Left lobe of liver (tissue), 2 donors: ENCODE data around the gene SSRP1. TPM values are rescaled to one million over a fixed set of nuclear protein-coding genes. Genes with fewer than 3 reads are reported as not detected.
"Not testable (repeated sequence)": the region's sequence is repeated elsewhere in the genome, so short reads cannot be mapped to it uniquely, and the experiment has no call there.

Experiments used
- ATAC-seq: fragments of 200-7000 bp; cut with Tn5 transposase; one replicate; pipeline ENCODE4 v1.9.1; 2020; ENCODE audit warnings: mild to moderate bottlenecking, moderate library complexity
- DNase-seq: peaks from one replicate; pipeline ENCODE4 v3.0.0-alpha.2; 2020; ENCODE audit warnings: low spot score
- total RNA-seq: library from RNA; stranded (reverse); gene quantifications from one replicate; pipeline ENCODE4 v1.2.1, GENCODE V29; 2021
- donor health status: DM: no; HTN: no; CAD: no; lungs with moderate emphysema.
- donor health status: DM: no; HTN: yes; CAD: no.

Gene SSRP1, protein sequence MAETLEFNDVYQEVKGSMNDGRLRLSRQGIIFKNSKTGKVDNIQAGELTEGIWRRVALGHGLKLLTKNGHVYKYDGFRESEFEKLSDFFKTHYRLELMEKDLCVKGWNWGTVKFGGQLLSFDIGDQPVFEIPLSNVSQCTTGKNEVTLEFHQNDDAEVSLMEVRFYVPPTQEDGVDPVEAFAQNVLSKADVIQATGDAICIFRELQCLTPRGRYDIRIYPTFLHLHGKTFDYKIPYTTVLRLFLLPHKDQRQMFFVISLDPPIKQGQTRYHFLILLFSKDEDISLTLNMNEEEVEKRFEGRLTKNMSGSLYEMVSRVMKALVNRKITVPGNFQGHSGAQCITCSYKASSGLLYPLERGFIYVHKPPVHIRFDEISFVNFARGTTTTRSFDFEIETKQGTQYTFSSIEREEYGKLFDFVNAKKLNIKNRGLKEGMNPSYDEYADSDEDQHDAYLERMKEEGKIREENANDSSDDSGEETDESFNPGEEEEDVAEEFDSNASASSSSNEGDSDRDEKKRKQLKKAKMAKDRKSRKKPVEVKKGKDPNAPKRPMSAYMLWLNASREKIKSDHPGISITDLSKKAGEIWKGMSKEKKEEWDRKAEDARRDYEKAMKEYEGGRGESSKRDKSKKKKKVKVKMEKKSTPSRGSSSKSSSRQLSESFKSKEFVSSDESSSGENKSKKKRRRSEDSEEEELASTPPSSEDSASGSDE
- total RNA-seq: 24.3 TPM

DNA sequence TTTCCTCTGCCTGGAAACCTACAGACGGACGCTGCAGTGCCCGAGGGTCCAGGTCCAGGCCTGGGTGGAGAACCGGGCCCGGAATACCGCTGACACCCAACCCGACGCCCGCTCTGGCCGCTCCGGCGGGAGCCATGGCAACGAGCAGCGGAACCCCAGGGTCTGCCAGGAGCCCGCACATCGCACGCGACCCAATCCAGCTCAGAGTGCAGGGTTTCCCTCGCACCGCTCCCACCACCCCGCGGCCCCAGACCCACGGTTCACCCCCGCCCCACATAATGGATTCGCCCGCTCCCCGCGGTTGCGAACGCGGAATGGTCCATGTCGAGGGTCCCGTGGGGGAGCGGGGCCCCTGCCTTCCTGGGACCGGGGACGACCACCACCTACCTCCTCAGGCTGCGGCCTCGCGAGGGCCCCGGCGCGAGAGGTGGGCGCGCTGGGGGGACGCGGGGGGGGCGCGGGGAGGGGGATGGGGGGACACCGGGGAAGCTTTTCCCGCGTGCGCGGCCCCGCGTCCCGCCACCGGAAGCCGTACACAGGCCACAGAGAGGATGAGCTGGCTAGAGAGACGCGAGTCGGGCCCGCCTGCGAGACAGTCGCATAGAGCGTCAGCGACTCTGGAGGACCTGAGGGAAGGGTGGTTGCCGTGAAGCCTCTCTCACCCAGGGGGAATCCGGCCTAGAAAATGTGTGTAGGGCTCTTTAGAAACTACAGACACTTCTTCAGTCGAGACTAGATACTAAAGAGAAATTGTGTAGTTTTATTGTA is at the start of gene SSRP1:
Gene SSRP1 (minus strand): TSS at position 550 of the 768 bp plus-strand sequence. CDS start 771 bp downstream, outside the sequence.
- ATAC-seq: peak; percentile 97
- DNase-seq: peak; percentile 86

DNA sequence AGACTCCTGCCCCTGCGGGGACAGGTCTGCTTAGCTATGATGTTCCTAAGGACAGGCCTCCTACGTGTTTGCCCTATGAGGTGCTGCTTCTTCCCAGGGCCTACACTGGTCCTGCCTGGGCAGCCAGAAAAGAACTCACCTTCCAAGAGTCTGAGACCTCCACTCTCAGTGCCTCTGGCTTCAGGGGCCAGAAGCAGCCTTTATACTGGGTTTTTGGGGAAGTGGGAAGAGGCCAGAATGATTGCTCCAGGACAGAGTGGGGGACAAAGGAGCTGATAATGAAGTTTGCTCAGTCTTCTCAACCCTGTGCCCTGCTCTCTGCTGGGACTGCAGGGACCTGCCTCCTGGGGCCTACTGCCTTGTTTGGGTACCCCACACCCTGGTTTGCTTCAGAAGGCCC is 45.3 kb upstream of the SSRP1 start, which contains the start of gene PRG3:
Gene PRG3 (minus strand): TSS at position 176 of the 400 bp plus-strand sequence. CDS start 442 bp downstream, outside the sequence.
- ATAC-seq (no peak), DNase-seq (no peak)

DNA sequence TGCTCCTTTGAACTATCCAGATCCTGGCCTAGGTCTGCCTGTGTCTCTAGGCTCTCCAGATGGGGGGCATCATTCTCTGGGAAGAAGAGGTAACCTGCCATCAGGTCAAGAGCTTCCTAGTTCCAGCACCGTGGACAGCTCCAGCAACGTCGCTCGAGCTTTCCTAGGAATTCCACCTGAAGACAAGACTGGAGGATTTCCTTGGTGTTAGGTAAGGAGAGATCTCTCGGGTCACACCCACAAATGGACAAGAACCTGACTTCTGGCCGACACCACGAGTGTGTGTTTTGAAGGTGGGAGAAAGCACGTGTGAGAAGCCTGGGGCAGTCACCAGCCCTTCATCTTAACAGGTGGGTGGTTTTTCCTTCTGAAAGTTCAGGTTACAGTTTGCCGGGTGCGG is 44.0 kb upstream of the SSRP1 start:
- ATAC-seq (peak; percentile 31), DNase-seq (no peak)

DNA sequence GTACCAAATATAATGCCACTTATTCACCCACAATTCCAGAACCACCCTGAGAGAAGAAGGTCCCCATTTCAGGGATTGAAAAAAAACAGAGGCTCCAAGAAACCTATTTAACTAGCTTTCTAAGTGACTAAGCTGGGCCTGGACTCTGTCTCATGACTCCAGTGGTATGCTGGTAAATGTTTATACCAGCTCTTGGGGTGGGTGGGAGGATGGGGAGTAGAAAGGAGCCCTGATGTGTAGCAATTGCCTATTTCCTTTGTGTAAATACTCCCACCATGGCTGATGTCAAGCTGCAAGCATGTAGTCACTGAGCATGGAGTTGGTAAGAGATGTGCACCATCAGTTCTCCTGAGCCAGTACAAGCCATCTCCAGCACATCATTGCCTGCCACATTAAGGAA is 42.5 kb upstream of the SSRP1 start:
- DNase-seq (no peak), ATAC-seq (no peak)

DNA sequence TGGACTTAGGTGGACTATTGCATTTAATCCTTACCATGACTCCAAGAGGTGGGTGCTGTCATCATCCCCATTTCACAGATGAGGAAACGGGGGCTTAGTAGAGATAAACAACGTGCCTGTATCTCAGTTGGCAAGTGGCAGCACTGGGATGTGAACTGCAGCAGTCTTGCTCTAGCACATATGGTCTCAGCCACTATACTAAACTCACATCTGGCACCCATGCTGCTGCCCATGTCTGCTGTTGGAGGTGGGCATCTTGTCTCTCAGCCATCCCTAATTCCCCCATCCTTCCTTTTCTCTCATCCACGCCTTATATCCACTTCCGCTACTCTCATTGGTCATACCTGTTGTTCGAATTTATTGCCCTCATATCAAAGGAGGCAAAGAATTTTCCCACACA is 41.4 kb upstream of the SSRP1 start:
- DNase-seq: no peak

DNA sequence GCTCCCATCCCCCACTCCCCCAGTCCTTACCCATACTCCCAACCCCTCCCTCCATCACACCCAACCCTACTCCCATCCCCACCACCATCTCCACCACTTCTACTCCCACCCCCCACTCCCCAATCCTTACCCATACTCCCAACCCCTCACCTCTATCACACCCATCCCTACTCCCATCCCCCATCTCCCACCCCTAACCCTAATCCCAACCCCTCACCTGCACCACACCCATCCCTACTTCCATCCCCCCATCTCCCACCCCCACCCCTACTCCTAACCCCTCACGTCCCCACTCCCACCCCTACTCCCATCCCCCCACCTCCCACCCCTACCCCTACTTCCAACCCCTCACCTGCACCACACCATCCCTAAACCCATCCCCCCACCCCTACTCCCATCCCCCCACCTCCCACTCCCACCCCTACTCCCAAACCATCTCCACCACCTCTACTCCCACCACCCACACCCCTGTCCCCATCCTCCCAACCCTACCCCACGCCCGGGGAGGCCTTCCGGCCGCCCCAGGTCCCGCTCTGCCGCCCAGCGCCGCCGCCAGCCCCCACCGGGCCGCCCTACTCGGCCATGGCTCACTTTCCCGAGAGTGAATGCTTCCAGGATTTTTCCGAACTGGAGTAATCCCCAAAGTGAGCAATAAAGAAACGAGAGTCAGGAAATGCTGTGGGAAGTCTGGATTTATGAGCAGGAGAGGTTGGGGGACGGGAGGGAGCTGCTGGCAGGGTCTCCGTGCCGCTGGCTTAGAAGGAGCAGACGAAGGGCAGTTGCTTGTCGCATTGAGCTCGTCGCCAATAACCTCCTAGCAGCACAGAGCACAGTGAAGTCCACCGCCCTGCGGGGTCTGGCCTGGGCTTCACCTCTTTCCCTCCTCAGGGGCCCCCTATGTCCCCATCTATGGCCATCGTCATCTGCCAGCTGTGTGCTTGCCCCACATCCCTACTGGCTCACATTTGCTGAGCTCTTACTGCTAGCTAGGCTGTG is 40.7 kb upstream of the SSRP1 start:
- no peak for ATAC-seq
- DNase-seq: no peak

More for the DNA sequence above, 41.4 kb upstream of the SSRP1 start:
- ATAC-seq: no peak

DNA sequence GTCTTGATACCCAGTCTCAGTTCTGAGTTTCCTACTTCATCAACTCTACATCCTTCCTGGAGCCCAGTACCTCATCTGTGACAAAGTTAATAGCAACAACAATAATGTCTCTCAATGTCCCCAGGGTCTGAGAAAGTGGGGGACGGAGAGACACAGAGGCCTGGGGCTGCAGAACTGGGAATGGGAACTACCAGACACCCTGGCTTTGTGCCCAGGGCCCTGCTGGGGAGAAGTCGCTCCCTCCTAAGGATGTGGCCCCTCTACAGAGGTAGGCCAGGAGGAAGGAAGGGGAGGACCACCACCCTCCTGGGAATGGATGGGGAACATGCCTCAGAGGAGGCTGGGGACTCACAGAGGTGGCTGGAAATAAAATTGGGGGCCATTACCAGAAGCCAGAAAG is 39.8 kb upstream of the SSRP1 start:
- no peak for ATAC-seq
- no peak for DNase-seq

DNA sequence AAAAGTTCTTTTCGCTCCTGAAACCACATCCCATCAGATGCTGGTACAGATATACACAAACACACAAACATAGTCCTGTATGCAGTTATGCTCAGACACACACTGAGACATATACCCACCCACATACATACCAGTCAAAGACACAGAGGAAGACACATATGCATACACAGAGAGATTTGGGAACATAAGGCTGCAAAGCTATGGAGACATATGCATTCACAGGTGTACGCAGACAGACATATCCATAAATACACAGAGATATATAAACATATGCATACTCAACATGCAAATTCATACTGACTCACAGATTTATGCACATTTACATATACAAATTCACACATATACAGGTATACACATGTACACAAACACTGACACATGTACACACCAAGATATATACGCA is 39.3 kb upstream of the SSRP1 start:
- no peak for ATAC-seq
- no peak for DNase-seq

DNA sequence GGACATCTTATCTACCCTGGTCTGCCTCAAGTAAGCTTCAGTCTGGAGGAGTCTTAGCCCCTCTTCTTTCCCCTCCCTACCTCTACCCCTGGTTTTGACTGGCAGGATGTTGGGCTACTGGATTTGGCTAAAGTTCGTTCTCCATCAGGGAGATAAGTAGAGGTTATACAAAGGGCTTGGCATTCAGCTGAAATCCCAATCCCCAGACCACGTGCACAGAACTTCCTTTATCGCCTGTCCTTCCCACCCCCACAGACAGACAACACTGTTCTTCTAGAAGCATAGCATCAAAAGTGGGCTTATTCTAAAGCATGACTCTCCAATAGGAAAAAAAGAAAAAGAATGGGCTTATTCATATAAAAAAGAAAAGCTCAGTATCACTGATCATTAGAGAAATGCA is 37.5 kb upstream of the SSRP1 start:
- ATAC-seq (no peak), DNase-seq (no peak)

DNA sequence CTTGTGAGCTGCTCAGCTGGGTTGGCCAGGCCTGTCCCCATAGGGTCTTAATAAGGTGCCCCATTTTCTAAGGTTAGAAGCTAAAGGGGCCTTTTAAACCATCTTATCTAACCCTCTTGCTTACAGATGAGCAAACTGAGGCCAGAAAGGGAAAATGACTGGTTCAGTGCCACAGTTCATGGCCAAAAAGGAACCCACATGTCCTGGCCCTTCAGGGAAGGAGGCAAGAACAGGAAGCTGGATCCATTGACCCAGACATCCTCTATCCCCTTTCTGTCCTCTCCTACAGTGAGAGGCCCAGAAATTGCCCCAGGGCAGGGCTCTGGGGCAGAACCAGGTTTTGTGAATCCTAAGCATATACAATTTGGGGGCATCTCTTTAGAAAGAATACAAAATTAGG is 35.2 kb upstream of the SSRP1 start:
- ATAC-seq (no peak), DNase-seq (no peak)

DNA sequence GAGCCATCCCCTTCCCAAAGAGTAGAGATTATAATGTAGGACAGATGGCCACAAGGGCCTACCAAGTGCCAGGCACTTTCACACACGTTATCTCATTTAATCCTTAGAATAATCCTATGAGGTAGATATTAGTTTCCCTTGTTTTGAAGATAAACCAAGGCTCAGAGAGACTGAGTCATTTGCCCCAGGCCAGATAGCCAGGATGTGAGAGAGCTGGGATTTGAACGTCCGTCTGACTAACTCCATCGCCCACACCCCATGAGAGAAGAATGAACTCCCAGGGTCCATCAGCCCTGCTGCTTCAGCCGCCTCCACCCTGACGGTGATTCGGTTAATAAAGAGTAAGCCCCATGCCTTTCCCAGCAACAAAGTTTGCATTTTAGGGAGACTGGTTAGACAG is 34.6 kb upstream of the SSRP1 start:
- DNase-seq (no peak), ATAC-seq (no peak)

DNA sequence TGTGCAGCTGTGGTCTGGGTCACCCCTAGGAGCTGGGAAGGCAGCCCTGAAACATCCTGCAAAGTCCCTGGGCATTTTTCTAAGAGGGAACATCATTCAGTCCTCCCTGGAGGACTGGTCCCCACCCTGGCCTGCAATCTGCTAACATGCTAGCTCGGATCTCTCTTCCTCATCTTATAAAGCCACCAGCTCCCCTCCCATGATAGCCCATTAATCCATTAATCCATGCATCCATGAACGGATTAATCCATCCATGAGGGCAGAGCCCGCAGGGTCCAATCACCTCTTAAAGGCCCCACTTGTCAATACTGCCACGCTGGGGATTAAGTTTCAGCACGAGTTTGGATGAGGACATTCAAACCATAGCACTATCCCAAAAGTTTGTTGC is 33.1 kb upstream of the SSRP1 start:
- ATAC-seq (no peak), DNase-seq (no peak)

DNA sequence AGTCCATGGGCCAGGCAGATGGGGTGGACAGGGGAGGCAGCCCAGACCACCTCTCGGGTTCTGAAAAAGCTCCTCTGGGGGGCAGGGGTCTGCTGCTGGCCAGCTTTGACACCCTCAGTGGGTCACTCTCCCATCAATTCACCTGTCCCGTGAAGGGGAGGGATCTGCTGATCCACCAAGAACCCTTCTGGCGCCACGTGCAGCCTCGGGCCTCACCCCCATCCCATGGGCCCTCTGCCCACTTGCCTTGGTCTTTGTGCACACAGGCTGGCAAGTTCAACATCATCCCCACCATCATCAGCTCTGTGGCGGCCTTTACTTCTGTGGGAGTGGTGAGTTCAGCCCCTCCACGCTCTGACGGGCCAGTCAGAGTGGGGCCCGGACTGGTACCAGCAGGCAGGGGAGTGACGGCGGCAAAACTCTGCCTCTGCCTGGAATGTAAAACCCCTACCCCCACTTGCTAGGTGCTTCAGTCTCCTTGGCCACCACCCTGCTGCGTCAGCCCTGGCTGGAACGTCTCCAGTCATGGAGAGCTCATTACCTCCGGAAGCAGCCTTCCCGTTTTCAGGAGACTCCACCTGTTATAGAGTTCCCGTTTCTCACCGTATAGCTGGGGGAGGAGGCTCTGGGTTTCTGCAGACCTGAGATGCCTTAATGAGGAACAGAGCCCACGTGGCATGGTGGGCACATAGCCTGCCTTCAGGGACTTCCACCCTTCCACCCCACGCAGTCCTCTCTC is 32.6 kb upstream of the SSRP1 start:
- DNase-seq: no peak

DNA sequence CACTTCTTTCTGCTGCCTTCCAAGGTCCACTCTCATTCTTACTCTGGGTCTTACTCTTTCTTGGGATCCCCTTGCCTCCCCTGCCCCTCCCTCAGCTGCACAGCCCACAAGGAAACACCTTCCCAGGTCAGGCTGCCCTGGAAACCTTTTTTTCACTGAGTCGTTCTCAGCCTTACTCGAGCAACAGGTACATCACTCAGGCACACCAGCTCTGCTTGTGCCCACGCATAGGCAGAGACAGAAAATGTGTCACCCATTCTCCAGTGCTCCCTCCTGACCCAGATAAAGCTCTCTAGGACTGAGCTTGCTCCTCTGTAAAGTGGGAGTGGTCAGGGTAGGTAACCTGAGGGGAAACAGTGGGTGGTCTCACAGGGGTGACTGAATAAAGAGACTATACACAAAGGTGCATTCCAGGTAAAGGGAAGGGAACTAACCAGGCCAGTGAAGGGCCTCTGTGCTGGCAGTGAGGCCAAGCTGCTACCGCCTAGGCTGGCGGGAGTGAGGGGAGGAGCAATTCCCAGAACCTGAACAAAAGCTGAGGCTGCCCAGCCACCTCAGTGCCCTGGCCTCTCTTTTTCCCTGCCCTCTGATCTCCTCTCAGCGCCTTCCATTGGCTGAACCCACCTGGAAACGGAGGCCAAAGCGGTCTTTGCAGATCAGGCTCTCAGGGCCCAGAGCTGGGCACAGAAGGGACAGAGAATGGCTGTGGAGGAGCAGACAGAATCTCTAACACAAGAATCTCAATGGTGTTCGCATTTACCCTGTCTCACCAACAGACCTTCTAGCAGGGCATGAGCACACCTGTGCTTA is 29.4 kb upstream of the SSRP1 start:
- no peak for DNase-seq
- ATAC-seq: no peak

More for the DNA sequence above, 32.6 kb upstream of the SSRP1 start:
- no peak for ATAC-seq

DNA sequence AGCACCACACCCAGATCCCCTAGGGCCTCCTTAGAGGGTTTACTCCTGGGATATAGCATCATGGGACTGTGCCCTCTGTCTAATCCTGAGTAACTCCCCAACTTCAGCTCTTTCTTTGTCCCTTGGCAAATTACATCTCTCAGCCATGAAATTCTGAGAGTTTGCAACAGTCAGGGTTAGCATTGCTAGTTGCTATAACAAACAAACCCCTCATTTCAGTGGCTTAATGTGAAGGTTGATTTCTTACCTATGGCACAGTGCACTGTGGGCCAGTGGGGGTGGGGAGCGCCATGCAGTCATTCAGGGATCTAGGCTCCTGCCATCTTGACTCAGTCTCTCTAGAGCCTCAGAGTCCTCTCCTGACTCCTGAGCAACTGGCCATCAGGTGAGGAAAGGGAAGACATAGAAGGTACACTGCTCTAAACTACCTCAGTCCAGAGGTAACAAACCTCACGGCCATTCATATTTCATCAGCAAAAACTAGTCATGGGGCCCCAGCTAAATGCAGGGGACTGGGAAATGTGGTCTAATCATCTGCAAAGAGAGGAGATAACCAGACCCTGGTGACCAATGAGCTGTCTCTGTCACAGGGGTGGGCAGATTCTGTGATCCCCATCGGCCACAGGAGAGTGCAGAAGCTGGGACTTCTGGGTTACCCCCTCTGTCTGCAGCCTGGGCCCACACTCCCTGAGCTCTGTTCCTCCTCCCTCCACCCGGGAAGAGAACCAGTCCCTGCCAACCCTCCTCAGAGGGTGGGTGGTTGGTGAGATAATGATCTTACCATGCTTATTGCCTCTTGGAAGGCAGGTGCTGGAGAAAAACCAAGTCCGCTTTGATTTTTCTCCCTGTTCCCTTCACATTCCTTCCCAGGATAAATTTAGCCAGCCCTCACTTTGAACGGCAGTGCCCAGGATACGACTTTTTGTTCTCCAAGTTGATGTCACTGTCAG is 27.7 kb upstream of the SSRP1 start:
- ATAC-seq (no peak), DNase-seq (no peak)

DNA sequence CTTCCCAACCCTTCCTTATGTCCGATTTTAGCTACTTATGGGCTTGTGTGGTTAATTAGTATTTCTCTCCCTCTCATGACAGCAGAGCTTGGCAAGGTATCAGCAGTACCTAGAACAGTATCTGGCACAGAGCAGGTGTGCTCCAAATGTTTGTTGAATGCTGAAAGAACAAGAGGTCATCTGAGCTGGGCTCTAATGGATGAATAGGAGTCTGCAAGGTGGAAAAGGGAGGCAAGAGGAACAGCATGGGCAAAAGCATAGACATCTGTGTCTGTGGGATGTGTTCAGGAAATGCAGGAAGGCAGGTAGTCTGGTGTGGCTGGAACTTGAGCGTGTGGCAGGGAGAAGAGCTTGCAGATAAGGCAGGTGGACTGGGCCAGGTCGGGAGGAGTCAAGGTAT is 26.2 kb upstream of the SSRP1 start:
- ATAC-seq: no peak
- no peak for DNase-seq

DNA sequence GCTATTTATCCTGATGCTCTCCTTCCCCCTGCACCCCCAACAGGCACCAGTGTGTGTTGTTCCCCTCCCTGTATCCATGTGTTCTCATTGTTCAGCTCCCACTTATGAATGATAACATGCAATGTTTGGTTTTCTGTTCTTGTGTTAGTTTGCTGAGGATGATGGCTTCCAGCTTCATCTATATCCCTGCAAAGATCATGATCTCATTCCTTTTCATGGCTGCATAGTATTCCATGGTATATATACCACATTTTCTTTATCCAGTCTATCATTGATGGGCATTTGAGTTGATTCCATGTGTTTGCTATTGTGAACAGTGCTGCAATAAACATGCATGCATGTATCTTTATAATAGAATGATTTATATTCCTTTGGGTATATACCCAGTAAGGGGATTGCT is 25.7 kb upstream of the SSRP1 start:
- not testable (repeated sequence) for DNase-seq, ATAC-seq

DNA sequence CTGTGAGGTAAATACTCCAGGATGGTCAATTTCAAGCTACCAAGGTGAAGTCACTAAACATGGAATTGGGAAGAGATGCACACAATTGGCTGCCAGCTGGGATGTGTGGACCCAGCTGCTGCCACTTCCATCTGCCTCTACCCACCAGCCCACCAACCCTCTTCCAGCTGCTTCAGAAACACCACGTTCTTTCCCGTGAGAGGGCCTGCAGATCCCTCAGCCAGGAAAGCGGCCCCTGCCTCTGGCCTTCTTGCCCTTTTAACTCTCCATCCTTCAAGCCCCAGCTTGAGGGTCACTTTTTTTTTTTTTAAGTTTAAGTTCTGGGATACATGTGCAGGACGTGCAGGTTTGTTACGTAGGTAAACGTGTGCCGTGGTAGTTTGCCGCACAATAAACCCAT is 25.3 kb upstream of the SSRP1 start:
- no peak for DNase-seq
- no peak for ATAC-seq
